CD14-positive monocyte (primary cell): ENCODE measurements around the gene SEC23A. TPM values are rescaled to one million over a fixed set of nuclear protein-coding genes. Genes with fewer than 3 reads are reported as not detected.

ENCODE experiments used
- DNase-seq, 3 donors: peaks; one replicate each; pipeline ENCODE4 v3.0.0-alpha.2; 2011 to 2022
- H2AFZ ChIP-seq: 2 replicates; pipeline ENCODE4 v1.6.0; 2012; ENCODE audit warnings: mild to moderate bottlenecking, low read depth, low read length, inconsistent platforms; ENCODE audit not compliant: insufficient read depth, poor library complexity, severe bottlenecking
- H3K27ac ChIP-seq, 2 donors: 1 replicate in 1 of 2; 2 replicates in 1 of 2; pipeline ENCODE4 v1.5.1; 2012 to 2013; ENCODE audit warnings: low read length in 2 of 2, control low read depth in 1 of 2, inconsistent platforms in 1 of 2, low read depth in 1 of 2, mild to moderate bottlenecking in 1 of 2
- H3K27me3 ChIP-seq, 2 donors: one replicate each; pipeline versions ENCODE4 v1.6.0 to v1.6.1; 2011 to 2013; ENCODE audit warnings: low read length in 2 of 2; ENCODE audit not compliant: control insufficient read depth in 2 of 2, insufficient read depth in 2 of 2
- H3K36me3 ChIP-seq, 2 donors: replicated peaks in 1 of 2; 1 replicate in 1 of 2; 2 replicates in 1 of 2; pipeline versions ENCODE4 v1.5.1 to v1.6.1; 2012 to 2013; ENCODE audit warnings: low read length in 2 of 2, control low read depth in 1 of 2, inconsistent platforms in 1 of 2, mild to moderate bottlenecking in 1 of 2; ENCODE audit not compliant: insufficient read depth in 2 of 2, control insufficient read depth in 1 of 2
- H3K4me1 ChIP-seq, 2 donors: 1 replicate in 1 of 2; 2 replicates in 1 of 2; pipeline versions ENCODE4 v1.5.1 to v1.6.1; 2012 to 2013; ENCODE audit warnings: low read length in 2 of 2, control low read depth in 1 of 2, inconsistent platforms in 1 of 2, mild to moderate bottlenecking in 1 of 2, moderate library complexity in 1 of 2; ENCODE audit not compliant: insufficient read depth in 2 of 2, control insufficient read depth in 1 of 2
- H3K4me2 ChIP-seq: replicated peaks from 2 replicates; pipeline ENCODE3; 2012; ENCODE audit warnings: low read length, moderate library complexity, mild to moderate bottlenecking; ENCODE audit not compliant: poor library complexity, severe bottlenecking; ENCODE audit errors: extremely low read depth
- H3K4me3 ChIP-seq, 3 experiments: fragments of 200-600 bp in 1 of 3; sonication (generic) in 1 of 3; replicated peaks in 1 of 3; 1 replicate in 2 of 3; 2 replicates in 1 of 3; pipeline ENCODE4 v1.5.1; 2011 to 2013; ENCODE audit warnings: low read length in 3 of 3, mild to moderate bottlenecking in 3 of 3, control low read depth in 2 of 3, low read depth in 2 of 3, inconsistent platforms in 1 of 3, moderate library complexity in 1 of 3
- H3K79me2 ChIP-seq: 2 replicates; pipeline ENCODE4 v1.6.0; 2012; ENCODE audit warnings: mild to moderate bottlenecking, control low read depth, inconsistent platforms, low read length, moderate library complexity; ENCODE audit not compliant: insufficient read depth
- H3K9ac ChIP-seq: 2 replicates; pipeline ENCODE4 v1.6.0; 2017; ENCODE audit warnings: low read length, mild to moderate bottlenecking; ENCODE audit not compliant: insufficient read depth, poor library complexity, severe bottlenecking
- H3K9me3 ChIP-seq, 2 donors: replicated peaks in 1 of 2; 1 replicate in 1 of 2; 2 replicates in 1 of 2; pipeline versions ENCODE4 v1.5.1 to v1.6.1; 2012 to 2013; ENCODE audit warnings: low read length in 2 of 2, control low read depth in 1 of 2; ENCODE audit not compliant: control insufficient read depth in 1 of 2, insufficient read depth in 1 of 2
- H4K20me1 ChIP-seq: 2 replicates; pipeline ENCODE4 v1.6.0; 2012; ENCODE audit warnings: mild to moderate bottlenecking, low read length, control low read depth, moderate library complexity; ENCODE audit not compliant: insufficient read depth
- H3K27ac Mint-ChIP-seq, 7 donors: one replicate each; pipeline ENCODE4 v1.8.0; 2020; ENCODE audit warnings: mild to moderate bottlenecking in 7 of 7, mixed read lengths in 7 of 7, moderate library complexity in 6 of 7, inconsistent platforms in 2 of 7
- H3K27me3 Mint-ChIP-seq, 3 donors: one replicate each; pipeline ENCODE4 v1.8.0; 2021 to 2022; ENCODE audit warnings: low read depth in 3 of 3, mild to moderate bottlenecking in 3 of 3, mixed read lengths in 3 of 3, moderate library complexity in 3 of 3, inconsistent platforms in 1 of 3
- H3K36me3 Mint-ChIP-seq, 2 donors: one replicate each; pipeline ENCODE4 v1.8.0; 2020; ENCODE audit warnings: mixed read lengths in 2 of 2, inconsistent platforms in 1 of 2, mild to moderate bottlenecking in 1 of 2
- H3K4me1 Mint-ChIP-seq: one replicate; pipeline ENCODE4 v1.8.0; 2020; ENCODE audit warnings: mild to moderate bottlenecking, mixed read lengths
- H3K4me3 Mint-ChIP-seq, 2 donors: one replicate each; pipeline ENCODE4 v1.8.0; 2020; ENCODE audit warnings: mild to moderate bottlenecking in 2 of 2, mixed read lengths in 2 of 2, moderate library complexity in 1 of 2
- H3K9me3 Mint-ChIP-seq, 7 donors: one replicate each; pipeline ENCODE4 v1.8.0; 2020 to 2022; ENCODE audit warnings: mixed read lengths in 7 of 7, mild to moderate bottlenecking in 6 of 7, moderate library complexity in 6 of 7, inconsistent platforms in 2 of 7
- WGBS: methylation state at CpG from one replicate; pipeline ENCODE4 v1.1.5; 2013; ENCODE audit warnings: missing lambda C conversion rate; ENCODE audit not compliant: insufficient coverage; 5-methylcytosine and 5-hydroxymethylcytosine counted together
- intact Hi-C, 2 donors: fragments of 100-400 bp; cut with micrococcal nuclease; formaldehyde crosslinking; loops; one replicate each; pipeline versions ENCODE4 v1.15.0 to v1.15.1; 2023
- polyA plus RNA-seq, 3 donors: library from polyadenylated mRNA; depleted of rRNA in 1 of 3; unstranded in 2 of 3; stranded (reverse) in 1 of 3; fragments of 300-500 nt in 2 of 3; fragments of >200 nt in 1 of 3; fragmentation: Illumina TruSeq in 2 of 3; gene quantifications; 1 replicate in 2 of 3; 2 replicates in 1 of 3; pipeline ENCODE4 v1.2.3, GENCODE V29; 2012 to 2021
- TF ChIP-seq, protein P1 (sequence below): fragments of 200-600 bp; IDR thresholded peaks from one replicate; pipeline ENCODE4 v1.8.0; 2022; ENCODE audit warnings: antibody characterized with exemption, mild to moderate bottlenecking

The SEC23A gene
- polyA plus RNA-seq, 3 donors: 13.8 to 37.3 (median 36.4) TPM

DNA sequence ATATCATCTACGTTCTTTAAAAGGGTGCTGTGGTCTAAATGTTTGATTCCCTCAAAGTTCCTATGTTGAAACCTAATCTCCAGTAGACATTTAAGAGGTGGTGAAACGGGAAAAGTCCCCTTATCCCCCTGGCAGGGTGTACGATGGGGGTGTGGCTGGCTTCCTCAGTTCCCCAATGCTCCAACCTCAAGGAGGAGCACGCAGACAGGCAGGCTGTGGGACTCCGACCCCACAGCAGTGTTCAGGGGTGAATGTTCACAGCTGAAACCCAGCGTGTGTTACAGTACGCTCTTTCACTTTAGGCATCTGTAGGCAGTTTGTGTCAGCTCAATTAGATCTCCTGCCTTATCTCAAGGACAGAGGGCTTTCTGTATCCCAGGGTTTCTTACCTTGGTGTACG is 73.2 kb downstream of the SEC23A start:
- Histone ChIP-seq H3K9ac (no peak overlapping the region), H3K4me1 (no peaks in the 10 kb centered on the region), H3K4me3 (no peak overlapping the region), H3K36me3 (peaks cover 38 to 54% of the 10 kb centered on the region in 2 donors), H2AFZ (no peak overlapping the region), H3K9me3 (no peaks in the 10 kb centered on the region), H3K79me2 (no peaks in the 10 kb centered on the region), H3K4me2 (no peak overlapping the region), H3K27ac (no peak overlapping the region), H3K27me3 (no peaks in the 10 kb centered on the region), H4K20me1 (no peaks in the 10 kb centered on the region)
- no peaks in the 10 kb centered on the region for H3K27me3 Mint-ChIP-seq
- peak overlapping the region in 4 of 7 donors; percentile 10 to 33 (median 23) for H3K27ac Mint-ChIP-seq
- DNase-seq: no peak
- TF ChIP-seq, protein P1, sequence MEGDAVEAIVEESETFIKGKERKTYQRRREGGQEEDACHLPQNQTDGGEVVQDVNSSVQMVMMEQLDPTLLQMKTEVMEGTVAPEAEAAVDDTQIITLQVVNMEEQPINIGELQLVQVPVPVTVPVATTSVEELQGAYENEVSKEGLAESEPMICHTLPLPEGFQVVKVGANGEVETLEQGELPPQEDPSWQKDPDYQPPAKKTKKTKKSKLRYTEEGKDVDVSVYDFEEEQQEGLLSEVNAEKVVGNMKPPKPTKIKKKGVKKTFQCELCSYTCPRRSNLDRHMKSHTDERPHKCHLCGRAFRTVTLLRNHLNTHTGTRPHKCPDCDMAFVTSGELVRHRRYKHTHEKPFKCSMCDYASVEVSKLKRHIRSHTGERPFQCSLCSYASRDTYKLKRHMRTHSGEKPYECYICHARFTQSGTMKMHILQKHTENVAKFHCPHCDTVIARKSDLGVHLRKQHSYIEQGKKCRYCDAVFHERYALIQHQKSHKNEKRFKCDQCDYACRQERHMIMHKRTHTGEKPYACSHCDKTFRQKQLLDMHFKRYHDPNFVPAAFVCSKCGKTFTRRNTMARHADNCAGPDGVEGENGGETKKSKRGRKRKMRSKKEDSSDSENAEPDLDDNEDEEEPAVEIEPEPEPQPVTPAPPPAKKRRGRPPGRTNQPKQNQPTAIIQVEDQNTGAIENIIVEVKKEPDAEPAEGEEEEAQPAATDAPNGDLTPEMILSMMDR: no peak
- WGBS: 100% methylated on average over 5 of the region's 8 CpGs
- peaks cover 4% of the 10 kb centered on the region for H3K4me1 Mint-ChIP-seq
- H3K9me3 Mint-ChIP-seq: peaks cover 0 to 1% (median 0%) of the 10 kb centered on the region in 7 donors
- intact Hi-C loops: no loop called here
- peaks cover 41 to 50% of the 10 kb centered on the region in 2 donors for H3K36me3 Mint-ChIP-seq
- H3K4me3 Mint-ChIP-seq: no peak overlapping the region

DNA sequence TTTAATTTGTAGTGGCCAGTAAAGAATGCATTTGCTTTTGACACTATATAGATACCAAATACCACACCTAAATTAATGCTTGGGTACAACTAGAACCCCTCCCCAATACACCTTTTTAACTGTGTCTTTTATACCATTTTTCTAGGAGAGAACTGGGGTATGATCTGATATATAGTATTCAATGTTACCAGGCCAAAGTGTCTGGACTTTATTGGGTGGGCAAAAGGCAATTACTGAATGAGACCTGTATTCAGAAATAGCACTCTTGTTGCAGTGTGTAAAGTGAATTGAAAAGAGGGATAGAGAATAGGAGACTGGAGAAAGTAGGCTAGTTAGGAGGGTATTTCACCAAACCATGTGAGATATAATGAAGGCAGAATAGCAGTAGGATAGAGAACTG is 74.4 kb downstream of the SEC23A start:
- peaks cover 4% of the 10 kb centered on the region for H3K4me1 Mint-ChIP-seq
- TF ChIP-seq, protein P1: no peak
- no peak overlapping the region for H3K9ac ChIP-seq
- no peak overlapping the region for H3K4me2 ChIP-seq
- no peak overlapping the region for H3K4me3 Mint-ChIP-seq
- H3K36me3 ChIP-seq: peaks cover 32 to 42% of the 10 kb centered on the region in 2 donors
- H3K9me3 ChIP-seq: no peaks in the 10 kb centered on the region
- no peaks in the 10 kb centered on the region for H3K27me3 ChIP-seq
- no peaks in the 10 kb centered on the region for H3K27me3 Mint-ChIP-seq
- intact Hi-C loops: no loop called here
- DNase-seq: no peak
- no peak overlapping the region for H3K27ac ChIP-seq
- H4K20me1 ChIP-seq: no peaks in the 10 kb centered on the region
- H3K9me3 Mint-ChIP-seq: peaks cover 0 to 1% (median 0%) of the 10 kb centered on the region in 7 donors
- no peak overlapping the region for H3K27ac Mint-ChIP-seq
- no peaks in the 10 kb centered on the region for H3K4me1 ChIP-seq
- no peak overlapping the region for H3K4me3 ChIP-seq
- no peak overlapping the region for H2AFZ ChIP-seq
- H3K79me2 ChIP-seq: no peaks in the 10 kb centered on the region
- H3K36me3 Mint-ChIP-seq: peaks cover 38 to 45% of the 10 kb centered on the region in 2 donors
